Ascending aorta (tissue), 2 donors: Measurements from ENCODE around the gene PNPLA5. TPM values are rescaled to one million over a fixed set of nuclear protein-coding genes. Genes with fewer than 3 reads are reported as not detected.

ENCODE experiments used
- DNase-seq, 2 donors: peaks; one replicate each; pipeline ENCODE4 v3.0.0-alpha.2; 2019; ENCODE audit warnings: low spot score in 2 of 2
- H3K27ac ChIP-seq, 2 donors: fragments of 200-600 bp; sonication (generic); one replicate each; pipeline ENCODE4 v1.5.1; 2016 to 2017; ENCODE audit warnings: mild to moderate bottlenecking in 1 of 2
- H3K27me3 ChIP-seq: fragments of 200-600 bp; sonication (generic); one replicate; pipeline ENCODE4 v1.5.1; 2017
- H3K36me3 ChIP-seq, 2 donors: fragments of 200-600 bp; sonication (generic); one replicate each; pipeline ENCODE4 v1.5.1; 2016
- H3K4me1 ChIP-seq, 2 donors: fragments of 200-600 bp; sonication (generic); one replicate each; pipeline ENCODE4 v1.5.1; 2016 to 2017; ENCODE audit warnings: mild to moderate bottlenecking in 1 of 2
- H3K4me3 ChIP-seq, 2 donors: fragments of 200-600 bp; sonication (generic); one replicate each; pipeline ENCODE4 v1.5.1; 2016 to 2017; ENCODE audit warnings: mild to moderate bottlenecking in 1 of 2
- H3K9me3 ChIP-seq, 2 donors: fragments of 200-600 bp; sonication (generic); one replicate each; pipeline ENCODE4 v1.5.1; 2016
- intact Hi-C: fragments of 100-400 bp; cut with DNase I; formaldehyde crosslinking; loops from one replicate; pipeline ENCODE4 v1.15.1; 2023
- total RNA-seq: library from RNA; depleted of rRNA; stranded (reverse); fragments of >200 nt; gene quantifications from one replicate; pipeline ENCODE4 v1.1.0, GENCODE V29; 2016
- TF ChIP-seq, protein P1 (sequence below), 3 experiments: fragments of 200-600 bp in 2 of 3; fragments of 450-650 bp in 1 of 3; sonication (generic) in 2 of 3; IDR thresholded peaks; one replicate each; pipeline ENCODE4 v1.5.1; 2016 to 2019; ENCODE audit warnings: antibody characterized with exemption in 3 of 3, mild to moderate bottlenecking in 1 of 3, moderate library complexity in 1 of 3

Gene PNPLA5
- total RNA-seq, 1 donor from 2014 or later: not detected

DNA sequence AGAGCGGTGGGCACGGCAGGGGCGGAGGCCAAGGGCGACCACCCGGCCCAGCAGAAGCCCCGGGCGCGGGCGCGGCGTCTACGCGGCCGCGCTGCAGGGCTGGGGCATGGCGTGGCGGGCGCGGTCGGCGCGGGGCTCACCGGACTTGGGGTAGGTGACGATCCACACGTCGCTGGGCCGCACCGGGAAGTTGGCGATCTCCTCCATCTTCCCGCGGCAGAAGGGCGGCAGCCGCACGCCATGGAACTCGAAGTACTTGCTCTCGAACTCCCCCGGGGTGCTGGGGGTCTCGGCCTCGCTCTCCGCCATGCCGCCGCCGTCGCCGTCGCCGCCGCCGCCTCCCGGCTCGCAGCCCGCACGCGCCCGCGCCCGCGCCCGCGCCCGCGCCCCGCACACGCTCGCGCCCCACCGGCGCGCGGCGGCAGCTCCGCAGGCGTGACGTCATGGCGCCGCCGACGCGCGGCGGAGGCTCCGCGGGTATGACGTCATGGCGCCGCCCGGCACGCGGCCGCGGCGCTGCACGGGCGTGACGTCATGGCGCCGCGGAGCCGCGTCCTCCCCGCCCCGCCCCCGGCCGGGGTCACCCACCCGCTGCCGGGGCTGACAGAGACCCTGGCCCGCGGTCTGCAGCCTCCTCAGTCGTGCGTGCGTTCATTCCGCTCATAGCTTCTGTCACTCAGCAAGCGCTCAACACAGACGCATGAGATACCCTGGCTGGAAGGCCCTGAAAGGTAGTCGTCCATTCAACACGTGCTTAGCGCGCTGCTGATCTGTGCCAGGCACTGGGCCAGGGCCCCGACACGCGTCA is 29.5 kb downstream of the PNPLA5 start, which contains the start of gene SULT4A1:
SULT4A1 (minus strand) TSS at position 440 of the 808 bp plus-strand sequence; CDS start at position 309, 131 bp downstream.
- Histone ChIP-seq H3K36me3 (no peaks in the 10 kb centered on the region), H3K4me3 (peak within 1 kb of the TSS in 1 of 2 donors; percentile 26), H3K27me3 (peaks cover 10% of the 10 kb centered on the region), H3K27ac (no peak within 1 kb of the TSS), H3K4me1 (no peaks in the 10 kb centered on the region), H3K9me3 (no peaks in the 10 kb centered on the region)
- TF ChIP-seq, protein P1, sequence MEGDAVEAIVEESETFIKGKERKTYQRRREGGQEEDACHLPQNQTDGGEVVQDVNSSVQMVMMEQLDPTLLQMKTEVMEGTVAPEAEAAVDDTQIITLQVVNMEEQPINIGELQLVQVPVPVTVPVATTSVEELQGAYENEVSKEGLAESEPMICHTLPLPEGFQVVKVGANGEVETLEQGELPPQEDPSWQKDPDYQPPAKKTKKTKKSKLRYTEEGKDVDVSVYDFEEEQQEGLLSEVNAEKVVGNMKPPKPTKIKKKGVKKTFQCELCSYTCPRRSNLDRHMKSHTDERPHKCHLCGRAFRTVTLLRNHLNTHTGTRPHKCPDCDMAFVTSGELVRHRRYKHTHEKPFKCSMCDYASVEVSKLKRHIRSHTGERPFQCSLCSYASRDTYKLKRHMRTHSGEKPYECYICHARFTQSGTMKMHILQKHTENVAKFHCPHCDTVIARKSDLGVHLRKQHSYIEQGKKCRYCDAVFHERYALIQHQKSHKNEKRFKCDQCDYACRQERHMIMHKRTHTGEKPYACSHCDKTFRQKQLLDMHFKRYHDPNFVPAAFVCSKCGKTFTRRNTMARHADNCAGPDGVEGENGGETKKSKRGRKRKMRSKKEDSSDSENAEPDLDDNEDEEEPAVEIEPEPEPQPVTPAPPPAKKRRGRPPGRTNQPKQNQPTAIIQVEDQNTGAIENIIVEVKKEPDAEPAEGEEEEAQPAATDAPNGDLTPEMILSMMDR (IDR thresholded peaks at IDR 0.05): no peak
- intact Hi-C loops: no loop called here
- DNase-seq: no peak

DNA sequence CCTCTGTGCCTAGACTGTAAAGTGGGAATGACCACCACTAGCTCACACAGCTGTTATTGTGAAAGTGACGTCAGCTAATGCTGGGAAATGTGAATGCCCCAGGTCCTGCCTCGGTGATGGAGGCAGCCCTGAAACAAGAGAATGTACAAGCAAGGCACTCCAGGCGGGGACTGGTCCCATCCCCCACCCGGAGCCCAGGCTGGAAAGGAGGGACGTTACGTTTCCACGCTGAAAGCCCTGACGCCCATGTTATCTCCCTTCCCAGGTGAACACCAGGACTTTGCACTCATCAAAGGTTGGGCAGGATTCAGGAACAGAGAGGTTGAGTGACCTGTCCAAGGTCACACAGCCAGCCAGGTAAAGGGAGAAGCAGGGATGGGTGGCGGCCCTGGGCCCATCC is 30.3 kb downstream of the PNPLA5 start:
- intact Hi-C loops: no loop called here
- no peak overlapping the region for H3K27ac ChIP-seq
- H3K9me3 ChIP-seq: peaks cover 0 to 3% of the 10 kb centered on the region in 2 donors
- DNase-seq: no peak
- H3K36me3 ChIP-seq: no peaks in the 10 kb centered on the region
- H3K4me3 ChIP-seq: no peak overlapping the region
- H3K4me1 ChIP-seq: no peaks in the 10 kb centered on the region
- TF ChIP-seq, protein P1 (IDR thresholded peaks at IDR 0.05): no peak
- H3K27me3 ChIP-seq: peaks cover 10% of the 10 kb centered on the region

DNA sequence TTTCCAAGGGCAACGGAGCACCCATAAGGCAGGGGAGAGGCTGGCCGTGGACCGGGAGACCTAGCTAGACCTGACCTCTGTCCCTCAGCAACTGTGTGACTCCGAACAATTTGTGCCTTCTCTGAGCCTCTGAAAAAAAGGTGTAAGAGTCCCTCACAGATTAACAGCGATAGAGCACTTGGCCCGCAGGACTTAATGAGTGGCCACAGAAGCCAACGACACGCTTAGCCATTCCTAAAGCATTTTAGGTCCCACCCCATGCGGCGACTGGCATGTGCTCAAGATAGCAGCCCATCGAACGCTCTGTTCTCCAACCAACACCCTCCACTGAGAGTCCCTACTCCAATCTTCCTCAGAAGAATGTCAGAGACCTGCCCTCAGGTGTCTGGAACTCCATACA is 31.0 kb downstream of the PNPLA5 start:
- H3K4me3 ChIP-seq: no peak overlapping the region
- TF ChIP-seq, protein P1 (IDR thresholded peaks at IDR 0.05): no peak
- peaks cover 0 to 7% of the 10 kb centered on the region in 2 donors for H3K9me3 ChIP-seq
- peaks cover 10% of the 10 kb centered on the region for H3K27me3 ChIP-seq
- H3K27ac ChIP-seq: no peak overlapping the region
- intact Hi-C loops: no loop called here
- no peak for DNase-seq
- H3K4me1 ChIP-seq: no peaks in the 10 kb centered on the region
- H3K36me3 ChIP-seq: no peaks in the 10 kb centered on the region

DNA sequence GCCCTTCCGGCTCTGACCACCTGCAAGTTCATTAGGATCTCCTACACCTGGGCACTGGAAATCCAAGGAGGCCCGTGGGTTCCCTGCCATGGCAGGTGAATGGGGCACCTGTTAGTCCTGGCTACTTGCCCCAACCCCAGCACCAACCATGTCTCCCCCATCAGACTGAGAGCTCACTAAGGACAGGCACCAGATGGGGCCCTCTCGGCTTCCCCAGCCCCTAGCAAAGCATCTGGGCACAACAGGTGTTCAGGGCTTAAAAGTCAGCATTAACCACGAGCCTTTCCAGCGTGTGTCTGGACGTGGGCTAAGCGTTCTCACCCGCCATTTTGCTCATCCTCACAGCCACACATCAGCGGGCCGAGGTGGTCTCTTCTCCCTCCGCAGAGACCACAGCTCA is 31.7 kb downstream of the PNPLA5 start:
- Histone ChIP-seq H3K9me3 (peaks cover 0 to 7% of the 10 kb centered on the region in 2 donors), H3K27me3 (peaks cover 10% of the 10 kb centered on the region), H3K4me1 (no peaks in the 10 kb centered on the region), H3K27ac (no peak overlapping the region), H3K36me3 (no peaks in the 10 kb centered on the region), H3K4me3 (no peak overlapping the region)
- intact Hi-C loops: no loop called here
- TF ChIP-seq, protein P1 (IDR thresholded peaks at IDR 0.05): no peak
- no peak for DNase-seq

DNA sequence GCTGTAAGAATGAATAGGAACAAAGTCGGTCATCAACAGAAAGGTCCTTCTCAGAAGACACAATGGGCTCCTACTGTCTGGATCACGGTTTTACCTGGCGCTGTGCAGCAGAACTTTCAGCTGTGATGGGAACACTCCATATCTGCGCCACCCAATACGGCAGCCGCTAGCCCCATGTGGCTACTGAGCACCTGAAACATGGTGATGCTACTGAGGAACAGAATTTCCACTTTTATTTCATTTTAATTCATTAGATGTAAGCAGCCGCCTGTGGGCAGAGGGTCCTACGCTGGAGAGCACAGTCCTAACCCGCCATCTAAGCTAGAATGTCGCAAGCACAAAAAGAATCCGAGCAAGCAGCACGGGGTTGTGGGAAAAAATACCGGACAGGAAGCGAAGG is 32.2 kb downstream of the PNPLA5 start:
- no peaks in the 10 kb centered on the region for H3K36me3 ChIP-seq
- TF ChIP-seq, protein P1 (IDR thresholded peaks at IDR 0.05): no peak
- no peak for DNase-seq
- no peaks in the 10 kb centered on the region for H3K4me1 ChIP-seq
- no peak overlapping the region for H3K27ac ChIP-seq
- H3K4me3 ChIP-seq: no peak overlapping the region
- peaks cover 10% of the 10 kb centered on the region for H3K27me3 ChIP-seq
- intact Hi-C loops: no loop called here
- H3K9me3 ChIP-seq: peaks cover 0 to 7% of the 10 kb centered on the region in 2 donors
